CD4-positive, alpha-beta T cell (primary cell): ENCODE measurements around the gene ATP6AP1. TPM values are rescaled to one million over a fixed set of nuclear protein-coding genes. Genes with fewer than 3 reads are reported as not detected.

Experiments used
- ATAC-seq: fragments of 200-7000 bp; cut with Tn5 transposase; one replicate; pipeline ENCODE4 v1.10.0; 2022; ENCODE audit warnings: mild to moderate bottlenecking; ENCODE audit not compliant: poor library complexity
- CTCF ChIA-PET: fragments of 350-600 bp; sonication (Branson Sonifier 250); formaldehyde crosslinking; loops from one replicate; lab custom pipeline; 2021; ENCODE audit warnings: antibody characterized with exemption, inconsistent platforms; lab: Charles Lee
- POLR2A ChIA-PET: fragments of 350-600 bp; sonication (Branson Sonifier 250); formaldehyde crosslinking; loops from one replicate; lab custom pipeline; 2021; ENCODE audit warnings: antibody characterized with exemption, inconsistent platforms; lab: Charles Lee
- DNase-seq, 14 experiments: peaks; one replicate each; pipeline ENCODE4 v3.0.0-alpha.2; 2013 to 2020; ENCODE audit warnings: mixed read lengths in 2 of 14
- H3K27ac ChIP-seq, 2 donors: one replicate each; pipeline versions ENCODE4 v1.5.1 to v1.7.0; 2013; ENCODE audit warnings: low read length in 2 of 2, low read depth in 1 of 2, mild to moderate bottlenecking in 1 of 2
- H3K27me3 ChIP-seq, 2 experiments: 1 replicate in 1 of 2; 2 replicates in 1 of 2; pipeline versions ENCODE4 v1.6.1 to v1.7.0; 2013; ENCODE audit warnings: low read length in 2 of 2, control low read depth in 1 of 2, mild to moderate bottlenecking in 1 of 2, moderate library complexity in 1 of 2; ENCODE audit not compliant: insufficient read depth in 2 of 2, control insufficient read depth in 1 of 2
- H3K36me3 ChIP-seq: one replicate; pipeline ENCODE4 v1.6.1; 2013; ENCODE audit warnings: low read length, control low read depth; ENCODE audit not compliant: insufficient read depth
- H3K4me1 ChIP-seq: one replicate; pipeline ENCODE4 v1.6.1; 2013; ENCODE audit warnings: low read length, control low read depth; ENCODE audit not compliant: insufficient read depth
- H3K4me3 ChIP-seq: one replicate; pipeline ENCODE4 v1.5.1; 2013; ENCODE audit warnings: mild to moderate bottlenecking, low read length, moderate library complexity
- H3K9me3 ChIP-seq, 2 experiments: 1 replicate in 1 of 2; 2 replicates in 1 of 2; pipeline versions ENCODE4 v1.6.1 to v1.7.0; 2013; ENCODE audit warnings: low read length in 2 of 2, mild to moderate bottlenecking in 2 of 2, control low read depth in 1 of 2, moderate library complexity in 1 of 2; ENCODE audit not compliant: control insufficient read depth in 1 of 2, insufficient read depth in 1 of 2
- H3K27ac Mint-ChIP-seq: one replicate; pipeline ENCODE4 v1.8.0; 2020; ENCODE audit warnings: mixed read lengths
- H3K27me3 Mint-ChIP-seq: one replicate; pipeline ENCODE4 v1.8.0; 2021; ENCODE audit warnings: mixed read lengths
- H3K36me3 Mint-ChIP-seq: one replicate; pipeline ENCODE4 v1.8.0; 2021; ENCODE audit warnings: low read depth, mixed read lengths
- H3K4me1 Mint-ChIP-seq: one replicate; pipeline ENCODE4 v1.8.0; 2021; ENCODE audit warnings: low read depth, mixed read lengths
- H3K4me3 Mint-ChIP-seq: one replicate; pipeline ENCODE4 v1.8.0; 2020; ENCODE audit warnings: mild to moderate bottlenecking, mixed read lengths
- H3K9me3 Mint-ChIP-seq: one replicate; pipeline ENCODE4 v1.8.0; 2020; ENCODE audit warnings: mixed read lengths
- CTCF ChIP-seq: fragments of 200-600 bp; IDR thresholded peaks from one replicate; pipeline ENCODE4 v1.8.0; 2022; ENCODE audit warnings: antibody characterized with exemption, mild to moderate bottlenecking
- intact Hi-C, 2 experiments: fragments of 100-400 bp; cut with DNase I in 1 of 2; cut with micrococcal nuclease in 1 of 2; formaldehyde crosslinking; loops; one replicate each; pipeline versions ENCODE4 v1.15.1 to v1.9.0; 2023 to 2025; cut with DNase I, micrococcal nuclease
- total RNA-seq, 174 experiments: library from RNA in 2 of 174; stranded (reverse) in 2 of 174; gene quantifications; one replicate each; pipeline ENCODE4 v1.2.3 and lab custom pipeline; 2021 to 2026

Gene ATP6AP1
- total RNA-seq, 2 experiments from 2014 or later: 31.4 to 40.8 TPM

- peak; percentile 86 to 96 (median 92) for DNase-seq
- Histone ChIP-seq H3K4me3 (peak within 1 kb of the TSS; percentile 56), H3K36me3 (peaks cover 2% of the 10 kb centered on the region), H3K27ac (peak within 1 kb of the TSS; percentile 72 to 74), H3K4me1 (peaks cover 28% of the 10 kb centered on the region), H3K27me3 (no peaks in the 10 kb centered on the region), H3K9me3 (no peaks in the 10 kb centered on the region)
- no peaks in the 10 kb centered on the region for H3K9me3 Mint-ChIP-seq
- H3K36me3 Mint-ChIP-seq: no peaks in the 10 kb centered on the region
- intact Hi-C loops: loop anchor here in 1 of 2 experiments (1.0 to 5.0 kb wide), 2 partner anchors 21 to 38 kb away; partner anchors contain the start of genes FAM3A and PLXNA3
- H3K27me3 Mint-ChIP-seq: no peaks in the 10 kb centered on the region
- ChIA-PET CTCF (interaction anchor here (1.1 kb wide), 1 partner anchor 11 kb away, joined by 3 read pairs; the partner anchor contains the start of gene SLC10A3), POLR2A (interaction anchor here (0.7 to 1.5 kb wide), 7 partner anchors 8 to 81 kb away, joined by 3 to 8 read pairs (median 3); partner anchors contain the start of genes FAM3A, FAM50A, PLXNA3 and RPL10)
- TF ChIP-seq CTCF: no peak
- H3K4me1 Mint-ChIP-seq: peaks cover 26% of the 10 kb centered on the region
- H3K4me3 Mint-ChIP-seq: peak within 1 kb of the TSS; percentile 85
- peak; percentile 90 for ATAC-seq
- H3K27ac Mint-ChIP-seq: peak within 1 kb of the TSS; percentile 90
Observed at GRCh38 chrX:154478728-154479622, 50.5 kb downstream of the ATP6AP1 start, which contains the start of gene LAGE3. TSS of gene LAGE3 (minus strand) at chrX:154479281. CDS start at chrX:154478915, 366 bp downstream.

- H3K4me1 Mint-ChIP-seq: peaks cover 26% of the 10 kb centered on the region
Observed at GRCh38 chrX:154481195-154481594, 52.7 kb downstream of the ATP6AP1 start.

More at GRCh38 chrX:154481195-154481594, 52.7 kb downstream of the ATP6AP1 start:
- peaks cover 16% of the 10 kb centered on the region for H3K36me3 ChIP-seq
- Mint-ChIP-seq H3K9me3 (no peaks in the 10 kb centered on the region), H3K4me3 (no peak overlapping the region), H3K27me3 (no peaks in the 10 kb centered on the region), H3K27ac (peak overlapping the region; percentile 12), H3K36me3 (no peaks in the 10 kb centered on the region)
- H3K4me3 ChIP-seq: no peak overlapping the region
- intact Hi-C loops: loop anchor here in 1 of 2 experiments (10.0 kb wide), 1 partner anchor 46 kb away; the partner anchor contains the start of gene GDI1
- ChIA-PET POLR2A (no interaction called here), CTCF (no interaction called here)
- H3K27me3 ChIP-seq: no peaks in the 10 kb centered on the region
- H3K9me3 ChIP-seq: no peaks in the 10 kb centered on the region
- peaks cover 46% of the 10 kb centered on the region for H3K4me1 ChIP-seq
- H3K27ac ChIP-seq: no peak overlapping the region
- DNase-seq (no peak), ATAC-seq (no peak)
- TF ChIP-seq CTCF: no peak
